ENCODE data around the gene OR2A42.
"Not testable (repeated sequence)": the region's sequence is repeated elsewhere in the genome, so short reads cannot be mapped to it uniquely, and the experiment has no call there.

Gene OR2A42

GRCh38 chr7:144195212-144195872, 44.1 kb downstream of the OR2A42 start, which contains the start of gene ARHGEF35:
Gene ARHGEF35 (minus strand): TSS chr7:144195833. CDS start chr7:144188383, 7,450 bp downstream.
- not testable (repeated sequence) for H3K9me3 ChIP-seq (ENCODE audit: control insufficient read depth, insufficient read depth, low read length); H3K9ac ChIP-seq (ENCODE audit: low read depth, low read length); H3K4me1 ChIP-seq (ENCODE audit: insufficient read depth, low read length); H3K36me3 ChIP-seq (ENCODE audit: insufficient read depth, low read length)

GRCh38 chr7:144194453-144194852, 45.0 kb downstream of the OR2A42 start:
- not testable (repeated sequence) for H3K9me3 ChIP-seq (ENCODE audit: control insufficient read depth, insufficient read depth, low read length); H3K36me3 ChIP-seq (ENCODE audit: insufficient read depth, low read length); H3K9ac ChIP-seq (ENCODE audit: low read depth, low read length); H3K4me1 ChIP-seq (ENCODE audit: insufficient read depth, low read length)

- not testable (repeated sequence) for H3K9me3 ChIP-seq (ENCODE audit: control insufficient read depth, insufficient read depth, low read length); H3K9ac ChIP-seq (ENCODE audit: low read depth, low read length); H3K4me1 ChIP-seq (ENCODE audit: insufficient read depth, low read length); H3K36me3 ChIP-seq (ENCODE audit: insufficient read depth, low read length)
Measured at GRCh38 chr7:144193782-144194181, 45.6 kb downstream of the OR2A42 start.

GRCh38 chr7:144188578-144189171, 50.7 kb downstream of the OR2A42 start:
- H3K9ac ChIP-seq (ENCODE audit: low read depth, low read length); H3K9me3 ChIP-seq (ENCODE audit: control insufficient read depth, insufficient read depth, low read length): not testable (repeated sequence)

GRCh38 chr7:144187848-144188247, 51.6 kb downstream of the OR2A42 start:
- H3K36me3 ChIP-seq (ENCODE audit: insufficient read depth, low read length); H3K4me1 ChIP-seq (ENCODE audit: insufficient read depth, low read length); H3K9ac ChIP-seq (ENCODE audit: low read depth, low read length); H3K9me3 ChIP-seq (ENCODE audit: control insufficient read depth, insufficient read depth, low read length): not testable (repeated sequence)

More at GRCh38 chr7:144188578-144189171, 50.7 kb downstream of the OR2A42 start:
- H3K36me3 ChIP-seq (ENCODE audit: insufficient read depth, low read length); H3K4me1 ChIP-seq (ENCODE audit: insufficient read depth, low read length): not testable (repeated sequence)

GRCh38 chr7:144183166-144183565, 56.2 kb downstream of the OR2A42 start, which contains the start of gene CTAGE4:
Gene CTAGE4 (plus strand): TSS chr7:144183466. CDS start chr7:144183504, 38 bp downstream.
- not testable (repeated sequence) for H3K9me3 ChIP-seq (ENCODE audit: control insufficient read depth, insufficient read depth, low read length); H3K9ac ChIP-seq (ENCODE audit: low read depth, low read length); H3K4me1 ChIP-seq (ENCODE audit: insufficient read depth, low read length); H3K36me3 ChIP-seq (ENCODE audit: insufficient read depth, low read length)

- H3K9me3 ChIP-seq (ENCODE audit: control insufficient read depth, insufficient read depth, low read length); H3K4me1 ChIP-seq (ENCODE audit: insufficient read depth, low read length); H3K9ac ChIP-seq (ENCODE audit: low read depth, low read length); H3K36me3 ChIP-seq (ENCODE audit: insufficient read depth, low read length): not testable (repeated sequence)
Measured at GRCh38 chr7:144179165-144179479, 60.3 kb downstream of the OR2A42 start.

- H3K9ac ChIP-seq (ENCODE audit: low read depth, low read length); H3K9me3 ChIP-seq (ENCODE audit: control insufficient read depth, insufficient read depth, low read length); H3K36me3 ChIP-seq (ENCODE audit: insufficient read depth, low read length); H3K4me1 ChIP-seq (ENCODE audit: insufficient read depth, low read length): not testable (repeated sequence)
Measured at GRCh38 chr7:144178380-144179164, 60.8 kb downstream of the OR2A42 start.
